Left forelimb (tissue), 1 donor: ENCODE measurements around the gene MAGEB6B.
"Not testable (repeated sequence)": the region's sequence is repeated elsewhere in the genome, so short reads cannot be mapped to it uniquely, and the experiment has no call there.

Source experiments
- DNase-seq: peaks from one replicate; pipeline ENCODE4 v3.0.0-alpha.2; 2018; ENCODE audit warnings: low spot score

Gene MAGEB6B

GRCh38 chrX:26160301-26160700 lies at the start of gene MAGEB6B:
TSS of gene MAGEB6B (plus strand) at chrX:26160601. CDS start at chrX:26160601, 0 bp downstream.
- DNase-seq = no peak

- no peak for DNase-seq
Observed at GRCh38 chrX:26138274-26138673, 22.1 kb upstream of the MAGEB6B start, which contains the start of gene MAGEB18. TSS of gene MAGEB18 (plus strand) at chrX:26138343. CDS start at chrX:26138986, 643 bp downstream.

- DNase-seq = no peak
Observed at GRCh38 chrX:26146024-26146423, 14.4 kb upstream of the MAGEB6B start.

GRCh38 chrX:26192204-26192603 lies 31.8 kb downstream of the MAGEB6B start, which contains the start of gene MAGEB6:
TSS of gene MAGEB6 (plus strand) at chrX:26192440. CDS start at chrX:26193847, 1,407 bp downstream.
- DNase-seq = no peak

GRCh38 chrX:26203561-26203960 lies 43.2 kb downstream of the MAGEB6B start:
- no peak for DNase-seq

GRCh38 chrX:26204717-26205116 lies 44.3 kb downstream of the MAGEB6B start:
- DNase-seq = not testable (repeated sequence)

GRCh38 chrX:26208012-26208411 lies 47.6 kb downstream of the MAGEB6B start:
- no peak for DNase-seq
